8988T (cell line): Measurements from ENCODE around the gene BAZ1A.

Experiments used
- DNase-seq: peaks from one replicate; pipeline ENCODE4 v3.0.0; 2011

The BAZ1A gene

DNA sequence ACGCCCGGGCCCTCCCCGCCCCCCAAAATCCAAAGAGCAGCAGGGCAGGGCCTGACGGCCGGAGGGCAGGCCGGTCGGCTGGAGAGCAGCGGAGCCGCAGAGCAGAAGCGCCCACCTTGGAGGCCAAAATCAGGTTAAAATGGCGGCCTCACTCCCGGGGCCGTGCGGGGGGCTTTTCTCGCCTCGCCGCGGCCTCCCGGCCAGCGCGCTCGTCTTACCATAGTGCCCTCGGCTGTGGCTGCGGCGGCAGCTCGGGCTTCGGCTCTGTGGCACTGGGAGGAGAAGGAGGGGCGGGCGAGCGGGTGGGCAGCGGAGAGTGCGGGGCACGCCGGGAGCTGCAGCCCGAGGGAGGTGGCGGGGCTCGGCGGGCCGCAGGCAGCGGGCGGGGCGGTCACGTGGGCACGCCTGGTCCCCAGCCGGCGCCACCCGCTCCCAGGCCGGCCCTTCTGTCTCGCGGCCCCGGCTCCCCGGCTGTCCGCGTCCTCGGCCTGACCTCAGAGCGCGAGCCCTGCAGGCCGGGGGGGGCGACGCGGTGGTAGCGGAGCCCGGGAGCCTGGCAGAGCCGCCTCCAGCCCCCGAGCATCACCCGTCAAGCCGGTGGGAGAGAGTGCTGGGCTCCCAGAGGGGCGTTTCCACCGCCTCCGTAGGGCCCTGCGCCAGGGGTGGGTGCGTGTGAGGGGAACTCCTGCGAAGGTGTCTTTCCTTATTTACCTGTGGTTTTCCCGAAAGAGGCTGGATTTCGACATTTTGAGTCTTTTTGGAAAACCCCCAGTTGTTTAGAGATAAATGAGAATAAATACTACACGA lies 160.6 kb downstream of the BAZ1A start, which contains the start of gene CFL2:
Gene CFL2, minus strand, starts transcription at position 274 of the 807 bp plus-strand sequence. Its CDS starts 53 bp downstream, at position 221.
- peak; percentile 90 for DNase-seq

DNA sequence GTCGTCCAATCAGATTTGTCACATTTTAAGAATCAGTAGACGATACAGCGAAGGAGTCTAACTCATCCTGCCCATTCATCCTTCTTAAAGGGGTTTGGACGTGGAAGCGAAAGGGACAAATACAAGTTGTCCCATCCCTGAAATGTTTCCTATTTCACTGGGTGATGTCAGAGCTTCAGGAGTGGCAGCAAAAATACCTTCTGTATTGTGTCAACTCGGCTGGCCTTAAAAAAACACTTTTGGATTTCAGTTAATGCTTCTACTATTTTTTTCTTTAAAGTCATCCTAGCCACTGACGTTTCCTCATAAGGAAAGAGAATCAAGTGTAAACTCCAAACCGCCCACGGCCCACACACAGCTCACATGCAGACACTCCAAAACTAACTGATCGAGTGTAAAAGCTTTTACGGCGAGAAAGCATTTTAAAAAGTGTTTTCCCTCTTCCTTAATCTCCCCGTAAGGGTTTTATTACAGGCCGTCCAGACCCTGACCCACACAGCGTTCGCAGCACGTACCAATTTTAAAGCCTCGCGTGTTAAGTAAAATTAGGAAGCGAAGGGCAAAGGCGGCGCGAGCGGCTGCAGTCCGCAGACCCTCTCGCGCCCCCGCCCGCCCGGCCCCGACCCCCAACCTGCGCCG lies 161.4 kb downstream of the BAZ1A start:
- no peak for DNase-seq

DNA sequence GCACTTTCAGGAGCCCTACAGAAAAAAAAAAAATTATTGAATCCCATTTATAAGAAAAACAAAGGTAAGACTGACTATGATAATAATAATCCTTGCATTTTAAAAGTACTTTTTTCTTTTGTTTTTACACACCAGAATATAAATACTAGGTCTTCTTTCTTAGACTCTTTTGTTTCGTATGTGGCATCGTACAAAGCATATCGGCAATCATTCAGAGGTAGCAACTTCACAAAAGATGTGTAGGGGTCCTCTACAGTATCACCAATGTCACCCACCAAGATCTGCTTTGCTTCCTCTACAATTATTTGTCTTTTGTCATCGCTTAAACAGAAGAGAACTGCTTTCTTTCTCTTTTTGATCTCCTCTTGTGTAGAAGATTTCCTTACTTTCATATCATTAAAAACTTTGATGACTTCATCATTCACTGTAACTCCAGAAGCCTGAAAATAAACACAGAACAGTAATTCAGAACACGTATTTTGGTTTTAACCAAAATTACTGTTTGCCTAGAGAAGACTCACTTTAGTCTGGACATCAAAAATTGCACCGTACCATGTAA lies 162.0 kb downstream of the BAZ1A start:
- DNase-seq: no peak

DNA sequence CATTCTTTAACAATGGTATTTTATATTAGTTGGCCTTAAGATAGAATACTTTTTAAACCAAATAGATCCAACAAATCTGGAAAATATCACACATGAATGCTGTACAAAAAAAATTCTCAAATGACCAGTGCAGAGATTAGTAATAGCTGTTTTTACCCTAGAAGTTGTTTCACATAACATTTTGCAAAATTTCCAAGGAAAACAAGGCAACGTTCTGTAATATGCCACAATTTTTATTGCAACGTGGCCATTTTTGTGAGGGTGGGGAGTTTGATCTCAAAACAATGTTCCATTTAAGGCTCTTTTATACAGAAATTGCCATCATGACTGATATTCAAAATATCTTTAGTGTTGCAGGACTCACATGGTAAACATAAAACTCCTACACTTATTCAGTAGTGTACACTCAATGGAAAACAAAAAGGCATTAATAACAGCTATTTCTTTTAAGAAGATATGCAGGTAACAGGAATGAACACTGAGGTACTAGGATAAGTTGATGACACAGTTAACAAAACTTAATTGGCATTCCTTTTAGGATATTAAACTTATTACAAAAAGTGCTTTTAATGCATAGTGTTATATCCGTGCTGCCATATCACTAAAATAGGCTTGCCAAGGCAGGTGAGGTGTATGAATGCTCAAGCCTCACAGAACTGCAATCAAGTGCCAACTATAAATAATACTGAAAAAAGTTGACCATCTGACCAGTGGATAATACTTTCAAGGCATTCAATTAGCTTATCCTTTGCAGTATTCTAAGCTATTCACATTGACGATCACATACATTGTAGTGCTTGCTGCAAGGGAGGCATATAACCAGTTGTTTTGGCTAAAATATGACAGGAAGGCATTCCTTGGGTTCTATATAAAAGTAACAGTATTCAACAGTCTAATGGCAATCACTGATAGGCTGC lies 163.1 kb downstream of the BAZ1A start:
- DNase-seq: no peak

DNA sequence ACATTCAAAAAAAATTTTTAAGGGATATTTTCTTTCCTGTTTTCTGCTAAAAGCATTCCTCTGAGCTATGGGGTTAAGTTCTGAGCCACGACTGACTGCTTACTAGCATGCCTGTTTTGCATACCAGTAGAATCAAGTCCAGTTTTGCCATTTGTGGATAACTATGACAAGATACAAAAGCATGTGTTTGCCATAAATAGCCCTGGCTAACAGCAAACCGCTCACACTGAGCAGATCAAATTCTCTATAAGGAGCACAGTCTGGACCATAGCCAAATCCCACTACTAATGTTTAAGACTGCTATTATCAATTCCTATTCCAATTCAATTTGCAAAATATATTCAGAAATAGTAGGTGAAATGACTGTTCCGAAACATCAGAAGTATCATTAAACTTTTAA lies 164.0 kb downstream of the BAZ1A start:
- no peak for DNase-seq

DNA sequence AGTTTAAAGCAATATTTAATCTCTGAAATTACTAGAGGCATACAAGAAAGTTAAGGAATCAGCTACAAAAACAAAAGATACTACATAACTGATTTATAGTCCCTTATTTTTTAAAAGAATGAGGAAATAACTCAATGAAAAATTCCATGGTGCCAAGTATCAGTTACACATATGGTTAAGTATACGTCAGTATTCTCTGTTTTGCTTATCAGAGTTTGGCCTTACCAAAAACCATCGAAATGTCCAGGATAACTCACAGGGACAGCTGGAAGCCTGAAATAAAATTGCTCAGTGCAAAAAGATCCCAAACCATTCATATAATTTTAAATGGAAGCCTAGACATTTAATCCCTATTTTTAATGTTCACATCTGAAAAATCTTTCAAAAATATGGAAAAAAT lies 164.4 kb downstream of the BAZ1A start:
- no peak for DNase-seq

DNA sequence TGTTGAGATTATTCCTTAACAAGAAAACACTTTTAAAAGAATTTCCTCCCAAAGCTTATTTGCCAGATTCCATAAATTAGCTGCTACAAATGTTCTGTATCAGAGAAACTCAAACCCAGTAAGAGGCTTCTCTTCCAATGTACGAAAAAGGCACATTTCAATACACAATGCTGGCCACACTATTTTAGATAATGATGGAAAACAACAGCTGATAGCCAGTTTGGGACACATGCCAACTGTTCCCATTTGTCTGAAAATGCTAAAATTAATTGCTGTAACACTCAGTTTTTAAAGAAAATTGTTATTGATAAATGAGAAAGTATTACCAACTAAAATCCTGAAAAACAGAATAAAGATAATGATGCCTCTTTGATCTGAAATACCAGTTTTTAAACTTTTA lies 165.2 kb downstream of the BAZ1A start:
- no peak for DNase-seq

DNA sequence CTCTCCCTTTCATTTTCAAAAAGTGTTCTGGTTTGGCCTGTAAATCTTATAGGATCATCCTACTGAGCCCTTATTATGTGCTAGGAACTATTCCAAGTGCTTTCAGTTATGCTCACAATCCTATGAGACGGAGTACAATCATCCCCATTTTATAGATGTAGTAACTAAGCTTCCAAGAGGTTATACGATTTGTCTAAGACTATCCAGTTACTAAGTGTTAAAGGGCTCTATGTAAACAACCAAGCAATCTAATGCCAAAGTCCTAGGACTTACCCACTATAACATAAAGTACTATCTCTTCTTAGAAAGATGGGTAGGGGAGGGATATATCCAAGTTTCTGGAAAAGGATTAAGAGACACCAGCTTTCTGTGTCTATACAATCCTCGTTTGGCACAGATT lies 167.4 kb downstream of the BAZ1A start:
- no peak for DNase-seq
